Left lobe of liver (tissue), 2 donors: ENCODE results near the gene RNF227. TPM values are rescaled to one million over a fixed set of nuclear protein-coding genes. Genes with fewer than 3 reads are reported as not detected.
"Not testable (repeated sequence)": the region's sequence is repeated elsewhere in the genome, so short reads cannot be mapped to it uniquely, and the experiment has no call there.

Experiments used
- ATAC-seq: fragments of 200-7000 bp; cut with Tn5 transposase; one replicate; pipeline ENCODE4 v1.9.1; 2020; ENCODE audit warnings: mild to moderate bottlenecking, moderate library complexity
- DNase-seq: peaks from one replicate; pipeline ENCODE4 v3.0.0-alpha.2; 2020; ENCODE audit warnings: low spot score
- total RNA-seq: library from RNA; stranded (reverse); gene quantifications from one replicate; pipeline ENCODE4 v1.2.1, GENCODE V29; 2021
- donor health status: DM: no; HTN: no; CAD: no; lungs with moderate emphysema.
- donor health status: DM: no; HTN: yes; CAD: no.

Gene RNF227
- 0.23 TPM for total RNA-seq

- DNase-seq (peak; percentile 84), ATAC-seq (peak; percentile 88)
Measured at GRCh38 chr17:7915611-7916384, at the start of gene RNF227. Gene RNF227 (minus strand): TSS chr17:7916289. CDS start chr17:7916195, 94 bp downstream.

- no peak for ATAC-seq
- no peak for DNase-seq
Measured at GRCh38 chr17:7961421-7961820, 45.3 kb upstream of the RNF227 start.

DNA sequence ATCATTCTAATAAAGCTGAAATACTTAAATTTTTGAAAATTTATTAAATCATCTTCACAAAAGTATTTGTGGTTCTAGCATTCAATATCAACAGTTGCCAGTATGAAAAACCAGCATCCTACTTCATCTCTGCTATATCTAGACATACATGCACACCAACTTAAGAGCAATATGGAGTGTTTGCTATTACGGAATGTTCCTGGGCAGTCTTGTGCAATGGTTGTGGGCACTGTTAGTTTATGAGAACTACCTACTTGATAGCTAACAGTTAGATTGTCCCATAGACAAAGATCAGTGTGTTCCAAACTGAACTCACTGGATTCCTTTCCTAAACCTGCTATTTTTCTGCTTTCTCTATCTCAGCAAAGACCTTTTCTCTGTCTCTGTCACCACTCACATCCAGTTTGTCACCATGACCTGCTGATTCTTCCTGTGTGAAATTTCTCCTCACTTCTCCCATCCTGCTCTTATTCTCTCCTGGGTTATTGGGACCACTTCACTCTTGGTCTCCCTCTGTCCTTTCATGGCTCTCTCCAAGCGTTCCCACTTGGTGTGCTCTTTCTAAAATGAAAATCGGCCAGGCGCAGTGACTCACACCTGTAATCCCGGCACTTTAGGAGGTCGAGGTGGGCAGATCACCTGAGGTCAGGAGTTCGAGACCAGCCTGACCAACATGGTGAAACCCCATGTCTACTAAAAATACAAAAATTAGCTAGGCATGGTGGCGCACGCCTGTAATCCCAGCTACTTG lies 43.6 kb upstream of the RNF227 start:
- DNase-seq (no peak), ATAC-seq (no peak)

DNA sequence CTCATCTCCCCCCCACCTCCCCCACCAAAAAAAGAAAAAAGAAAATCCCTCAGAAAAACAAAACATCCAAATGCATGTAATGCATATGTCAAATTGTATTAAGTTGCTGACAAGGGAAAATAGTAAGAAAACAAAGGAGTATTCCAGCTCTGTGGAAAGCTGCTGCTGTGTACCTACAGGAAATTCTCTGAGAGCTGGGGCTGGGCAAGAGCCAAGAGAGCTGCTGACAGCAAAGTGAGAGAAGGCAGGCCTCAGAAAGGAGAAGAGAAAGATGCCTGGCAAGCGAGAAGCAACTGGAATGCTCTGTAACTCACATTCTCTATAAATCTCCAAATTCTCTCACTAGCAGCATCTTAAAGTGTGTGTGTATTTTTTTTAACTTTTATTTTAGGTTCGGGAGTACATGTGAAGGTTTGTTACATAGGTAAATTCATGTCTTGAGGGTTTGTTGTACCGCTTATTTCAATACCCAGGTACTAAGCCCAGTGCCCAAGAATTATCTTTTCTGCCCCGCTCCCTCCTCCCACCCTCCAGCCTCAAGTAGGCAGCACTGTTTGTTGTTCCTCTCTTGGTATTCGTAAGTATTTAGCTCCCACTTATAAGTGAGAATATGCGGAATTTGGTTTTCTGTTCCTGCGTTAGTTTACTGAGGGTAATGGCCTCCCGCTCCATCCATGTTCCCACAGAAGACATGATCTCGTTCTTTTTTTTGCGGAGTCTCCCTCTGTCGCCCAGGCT lies 40.3 kb upstream of the RNF227 start:
- DNase-seq (no peak), ATAC-seq (no peak)

DNA sequence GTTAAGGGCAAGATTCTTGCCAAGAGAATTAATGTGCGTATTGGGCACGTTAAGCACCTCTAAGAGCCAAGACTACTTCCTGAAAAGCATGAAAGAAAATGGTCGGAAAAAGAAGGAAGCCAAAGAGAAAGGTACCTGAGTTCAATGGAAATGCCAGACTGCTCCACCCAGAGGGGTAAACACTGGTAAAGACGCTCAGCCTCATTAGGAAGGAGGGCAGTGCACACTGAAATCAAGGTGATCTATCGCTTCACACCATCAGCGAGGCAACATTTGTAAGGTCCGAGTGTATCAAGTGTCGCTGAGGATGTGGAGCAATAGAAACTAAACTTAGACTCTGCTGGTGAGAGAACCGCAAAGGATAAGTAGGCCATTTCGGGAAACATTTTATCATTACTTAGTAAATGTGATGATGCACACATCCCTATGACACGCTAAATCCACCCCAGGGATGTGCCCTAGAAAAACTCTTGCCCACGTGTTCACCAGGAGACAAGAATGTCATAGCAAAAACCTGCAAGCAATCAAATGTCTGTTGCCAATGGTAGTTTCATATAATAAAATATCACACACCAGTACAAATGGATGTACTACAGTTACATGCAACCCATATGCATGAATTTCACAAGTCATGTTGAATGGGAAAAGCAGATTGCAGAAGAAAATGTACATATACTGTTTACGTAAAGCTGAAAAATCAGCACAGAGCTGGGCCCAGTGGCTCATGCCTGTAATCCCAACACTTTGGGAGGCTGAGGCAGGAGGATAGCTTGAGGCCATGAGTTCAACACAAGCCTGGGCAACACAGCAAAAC lies 39.5 kb upstream of the RNF227 start:
- no peak for ATAC-seq

GRCh38 chr17:7953266-7953665 lies 37.2 kb upstream of the RNF227 start:
- ATAC-seq, DNase-seq: not testable (repeated sequence)

More for the DNA sequence above, 39.5 kb upstream of the RNF227 start:
- DNase-seq, result no peak

GRCh38 chr17:7951143-7951792 lies 35.2 kb upstream of the RNF227 start:
- no peak for DNase-seq
- ATAC-seq, result no peak

- ATAC-seq (no peak), DNase-seq (no peak)
Measured at GRCh38 chr17:7950578-7950977, 34.5 kb upstream of the RNF227 start.

DNA sequence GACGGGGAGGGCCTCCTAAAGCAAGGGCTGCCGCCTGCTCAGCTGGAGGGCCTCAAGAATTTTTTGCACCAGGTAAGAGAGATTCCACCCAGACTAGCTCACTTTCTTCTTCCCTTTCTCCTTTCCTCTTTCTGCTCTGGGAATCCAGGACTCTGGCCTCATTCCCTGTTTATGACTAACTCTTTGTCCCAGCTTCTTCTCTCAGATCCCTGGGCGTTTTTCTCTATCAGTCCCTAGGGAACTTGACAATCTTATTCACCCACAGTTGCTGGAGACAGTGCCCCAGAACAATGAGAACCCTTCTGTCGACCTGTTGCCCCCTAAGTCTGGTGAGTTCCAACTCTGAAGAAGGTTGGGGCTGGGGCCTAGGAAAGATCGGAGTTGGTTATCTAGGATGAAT lies 31.6 kb upstream of the RNF227 start:
- no peak for ATAC-seq
- DNase-seq, result no peak

DNA sequence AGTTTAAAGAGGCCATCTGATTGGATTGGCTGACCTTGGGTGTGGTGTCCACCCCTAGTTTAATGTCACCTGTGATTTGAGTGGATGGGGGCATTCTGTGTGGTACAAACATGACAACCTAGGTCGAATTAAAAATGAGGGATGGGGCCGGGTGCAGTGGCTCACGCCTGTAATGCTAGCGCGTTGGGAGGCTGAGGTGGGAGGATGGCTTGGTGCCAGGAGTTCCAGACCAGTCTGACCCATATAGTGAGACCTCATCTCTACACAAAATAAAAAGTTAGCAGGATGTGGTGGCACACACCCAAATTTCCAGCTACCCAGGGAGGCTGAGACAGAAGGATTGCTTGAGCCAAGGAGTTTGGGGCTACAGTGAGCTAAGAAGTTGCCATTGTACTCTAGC lies 30.4 kb upstream of the RNF227 start:
- ATAC-seq, result no peak

DNA sequence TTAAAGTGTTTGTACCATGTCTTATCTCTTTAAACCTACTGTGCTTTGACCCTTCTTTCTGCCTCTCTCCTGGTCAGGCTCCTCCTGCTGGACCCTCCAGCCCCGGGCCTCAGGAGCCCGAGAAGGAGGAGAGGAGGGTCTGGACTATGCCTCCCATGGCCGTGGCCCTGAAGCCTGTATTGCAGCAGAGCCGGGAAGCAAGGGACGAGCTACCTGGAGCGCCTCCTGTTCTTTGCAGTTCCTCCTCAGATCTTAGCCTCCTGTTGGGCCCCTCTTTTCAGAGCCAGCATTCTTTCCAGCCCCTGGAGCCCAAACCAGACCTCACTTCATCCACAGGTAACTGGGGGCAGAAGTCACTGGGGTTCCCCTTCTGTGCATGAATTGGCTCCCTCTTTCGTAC lies 29.6 kb upstream of the RNF227 start:
- no peak for ATAC-seq
- no peak for DNase-seq

More for the DNA sequence above, 30.4 kb upstream of the RNF227 start:
- no peak for DNase-seq

DNA sequence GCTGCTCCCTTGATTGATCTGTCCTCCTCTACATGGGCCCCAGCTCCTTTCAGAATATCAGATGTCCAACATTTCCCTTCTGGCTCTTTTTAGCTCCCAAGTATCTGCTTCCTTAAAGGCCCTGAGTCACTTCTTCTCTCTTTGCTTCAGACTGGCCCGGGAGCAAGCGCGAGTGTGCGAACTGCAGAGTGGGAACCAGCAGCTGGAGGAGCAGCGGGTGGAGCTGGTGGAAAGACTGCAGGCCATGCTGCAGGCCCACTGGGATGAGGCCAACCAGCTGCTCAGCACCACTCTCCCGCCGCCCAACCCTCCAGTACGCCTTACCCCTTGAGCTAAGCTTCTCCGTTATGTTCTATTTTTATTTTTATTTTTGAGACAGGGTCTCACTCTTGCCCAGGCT lies 28.2 kb upstream of the RNF227 start:
- no peak for DNase-seq
- ATAC-seq, result no peak

DNA sequence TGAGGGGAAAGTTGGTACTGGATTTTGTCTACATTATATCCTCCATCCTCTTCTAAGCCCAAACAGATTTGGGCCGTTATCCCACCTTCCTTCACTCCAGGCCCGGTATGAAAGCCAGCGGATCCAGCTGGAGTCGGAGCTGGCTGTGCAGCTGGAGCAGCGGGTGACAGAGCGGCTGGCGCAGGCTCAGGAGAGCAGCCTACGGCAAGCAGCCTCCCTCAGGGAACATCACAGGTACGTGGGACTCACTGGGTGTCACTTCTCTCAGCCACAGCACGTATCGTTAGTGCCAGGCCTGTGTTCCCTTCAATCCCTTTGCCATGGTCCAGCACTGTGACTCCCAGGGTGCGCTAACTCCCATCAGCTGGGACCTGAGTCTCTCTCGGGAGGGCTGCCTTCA lies 27.2 kb upstream of the RNF227 start:
- ATAC-seq, result no peak
- DNase-seq, result no peak

- ATAC-seq (no peak), DNase-seq (no peak)
Measured at GRCh38 chr17:7940743-7941142, 24.7 kb upstream of the RNF227 start.

DNA sequence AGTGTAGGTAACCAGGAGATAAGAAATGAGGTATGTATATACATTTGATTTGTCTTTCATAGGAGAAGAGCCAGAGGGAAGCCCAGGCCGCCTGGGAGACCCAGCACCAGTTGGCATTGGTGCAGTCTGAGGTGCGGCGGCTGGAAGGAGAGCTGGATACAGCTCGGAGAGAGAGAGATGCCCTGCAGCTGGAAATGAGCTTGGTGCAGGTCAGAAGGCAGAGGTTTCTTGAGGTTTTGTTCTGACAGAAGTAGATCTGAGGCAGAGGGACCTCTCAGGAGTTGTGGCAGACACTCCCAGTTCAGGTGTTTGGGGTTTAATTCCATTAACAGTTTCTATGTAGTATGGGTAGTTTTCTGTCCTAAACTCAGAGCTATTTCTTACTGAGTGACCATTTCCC lies 23.9 kb upstream of the RNF227 start:
- no peak for ATAC-seq
- DNase-seq, result no peak

GRCh38 chr17:7935859-7936258 lies 19.8 kb upstream of the RNF227 start:
- DNase-seq (no peak), ATAC-seq (no peak)

DNA sequence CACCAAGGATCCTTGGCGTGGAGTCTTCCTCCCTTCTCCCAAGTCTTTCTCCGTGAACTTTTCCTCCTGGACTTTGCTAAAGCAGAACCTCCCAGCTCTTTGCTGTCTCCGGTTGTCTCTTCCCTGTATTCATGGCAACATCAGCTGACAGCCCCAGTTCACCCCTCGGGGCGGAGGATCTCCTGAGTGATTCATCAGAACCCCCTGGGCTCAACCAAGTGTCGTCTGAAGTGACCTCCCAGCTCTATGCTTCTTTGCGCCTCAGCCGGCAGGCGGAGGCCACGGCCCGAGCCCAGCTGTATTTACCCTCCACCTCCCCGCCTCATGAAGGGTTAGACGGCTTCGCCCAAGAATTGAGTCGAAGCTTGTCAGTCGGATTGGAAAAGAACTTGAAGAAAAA lies 16.9 kb upstream of the RNF227 start:
- DNase-seq (no peak), ATAC-seq (no peak)

DNA sequence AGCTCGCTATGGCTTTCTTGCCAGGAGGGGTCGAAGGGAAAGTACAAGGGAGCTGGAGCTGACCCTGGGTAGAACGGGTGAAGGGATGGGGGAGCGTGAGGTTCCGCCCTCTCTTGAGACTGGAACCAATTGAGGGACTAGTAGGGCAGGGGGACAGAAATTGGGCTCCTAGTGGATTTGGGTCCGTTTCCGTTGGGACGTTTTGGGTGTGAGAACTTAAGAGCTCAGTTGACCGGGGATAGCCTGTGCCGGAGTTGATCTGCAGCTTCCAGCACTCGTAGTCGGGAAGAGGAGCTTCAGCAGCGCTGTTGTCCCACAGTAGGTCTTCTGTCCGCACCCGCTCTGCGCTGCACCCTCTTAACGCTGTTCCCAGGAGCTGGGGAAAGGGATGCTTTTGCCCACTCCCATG lies 16.4 kb upstream of the RNF227 start:
- DNase-seq (no peak), ATAC-seq (peak; percentile 23)

DNA sequence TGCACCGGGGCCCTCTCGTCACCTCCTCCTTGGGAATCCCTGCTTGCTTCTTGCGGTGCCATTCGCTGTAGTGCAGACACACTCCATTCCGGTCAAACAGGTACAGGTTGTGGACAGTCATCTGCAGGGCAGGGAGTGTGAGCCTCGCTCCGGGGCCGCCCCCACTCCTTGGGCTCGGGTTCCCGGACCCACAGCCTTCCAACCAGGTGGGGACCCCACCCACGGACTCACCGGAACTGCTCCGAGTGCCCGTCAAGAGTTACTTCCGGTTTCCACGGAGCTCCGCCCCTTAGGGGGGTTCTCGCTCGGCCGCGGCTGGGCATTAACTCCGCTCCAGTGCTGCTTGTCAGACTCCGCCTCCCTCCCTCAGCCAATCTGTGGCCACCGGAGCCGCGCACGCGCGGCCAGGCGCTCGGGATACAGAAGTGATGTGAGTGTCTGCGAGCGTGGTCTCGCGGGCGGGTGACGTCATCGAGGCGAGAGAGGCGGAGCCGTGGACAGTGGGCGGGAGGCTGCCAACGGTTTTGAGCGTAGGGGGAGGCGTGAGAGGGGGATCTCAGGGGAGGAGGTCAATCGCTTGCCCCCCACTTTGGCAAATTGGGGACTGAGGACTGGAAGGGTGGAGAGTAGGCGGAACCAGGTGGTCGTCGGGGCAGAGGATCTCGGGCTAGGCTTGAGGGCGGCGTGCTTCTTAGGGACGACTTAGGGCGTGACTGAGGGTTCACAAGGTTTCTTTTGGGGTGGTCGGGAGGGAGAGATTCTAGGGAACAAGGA lies 15.8 kb upstream of the RNF227 start, which contains the start of the genes CNTROB and TRAPPC1:
TSS of gene CNTROB (plus strand) at position 498 of the 774 bp plus-strand sequence. CDS start 874 bp downstream, outside the sequence.
TSS of gene TRAPPC1 (minus strand) at position 238 of the 774 bp plus-strand sequence. CDS start at position 121, 117 bp downstream.
- ATAC-seq (peak; percentile 99), DNase-seq (peak; percentile 100)
